ENCODE measurements around the gene SMIM23.

SMIM23 gene

DNA sequence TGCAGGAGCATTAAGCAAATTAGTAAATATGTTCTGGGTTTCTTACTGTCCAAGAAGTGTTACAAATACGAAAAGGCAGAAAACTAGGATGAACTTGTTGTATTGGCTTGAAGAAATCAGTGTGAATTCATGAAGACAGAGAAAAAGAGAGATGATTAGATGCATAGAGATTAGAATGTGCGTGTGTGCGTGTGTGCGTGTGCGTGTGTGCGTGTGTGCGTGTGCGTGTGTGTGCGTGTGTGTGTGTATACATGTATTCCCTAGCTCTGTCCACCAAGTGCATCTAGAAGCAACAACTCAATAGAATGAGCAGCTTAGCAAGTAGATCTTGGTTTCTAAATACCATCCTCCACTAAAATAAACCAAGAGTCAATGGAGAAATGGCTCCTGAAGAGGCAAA lies 41.5 kb downstream of the SMIM23 start:
- Histone ChIP-seq H3K27me3 (ENCODE audit: insufficient read depth, insufficient read length) (no peaks in the 10 kb centered on the region), H3K9me3 (ENCODE audit: insufficient read depth, low read length) (no peaks in the 10 kb centered on the region), H3K4me3 (ENCODE audit: insufficient read length, low read depth) (no peak overlapping the region), H3K9ac (ENCODE audit: insufficient read length, low read depth) (no peak overlapping the region), H3K36me3 (ENCODE audit: insufficient read depth, insufficient read length, low read length) (no peaks in the 10 kb centered on the region), H3K4me1 (ENCODE audit: insufficient read depth, insufficient read length) (no peaks in the 10 kb centered on the region)
- DNase-seq (ENCODE audit: low read depth, low spot score), result no peak
- TF ChIP-seq YY1 (IDR thresholded peaks at IDR 0.05; ENCODE audit: insufficient read depth, insufficient read length) (no peak), ZNF274 (IDR thresholded peaks at IDR 0.05; ENCODE audit: low read depth, low read length) (no peak), SUZ12 (IDR thresholded peaks at IDR 0.05; ENCODE audit: extremely low read depth, insufficient read depth, insufficient read length) (no peak)

DNA sequence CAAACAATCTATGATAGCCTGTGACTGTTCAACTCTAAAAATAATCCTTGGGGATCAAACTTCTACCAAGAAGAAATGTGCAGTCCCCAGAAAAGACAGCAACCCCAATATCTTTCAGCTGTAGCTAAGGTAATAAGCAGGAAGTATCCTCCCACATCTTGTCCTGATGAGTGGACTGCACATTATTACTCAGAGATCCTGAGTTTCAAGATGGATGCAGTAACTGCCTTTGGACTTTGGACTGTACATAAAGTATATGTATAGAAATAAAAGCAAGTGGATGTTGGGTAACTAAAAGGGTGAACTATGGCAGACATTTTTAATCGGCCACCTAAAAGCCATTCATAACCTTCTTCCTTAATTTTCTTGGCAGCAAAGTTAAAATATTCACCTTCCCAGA lies 45.1 kb downstream of the SMIM23 start:
- Histone ChIP-seq H3K4me1 (ENCODE audit: insufficient read depth, insufficient read length) (peaks cover 4% of the 10 kb centered on the region), H3K9ac (ENCODE audit: insufficient read length, low read depth) (no peak overlapping the region), H3K27me3 (ENCODE audit: insufficient read depth, insufficient read length) (no peaks in the 10 kb centered on the region), H3K9me3 (ENCODE audit: insufficient read depth, low read length) (peaks cover 5% of the 10 kb centered on the region; the same call in 1 of the 2 replicates), H3K4me3 (ENCODE audit: insufficient read length, low read depth) (no peak overlapping the region), H3K36me3 (ENCODE audit: insufficient read depth, insufficient read length, low read length) (no peaks in the 10 kb centered on the region)
- DNase-seq (ENCODE audit: low read depth, low spot score), result no peak
- TF ChIP-seq SUZ12 (IDR thresholded peaks at IDR 0.05; ENCODE audit: extremely low read depth, insufficient read depth, insufficient read length), result no peak

DNA sequence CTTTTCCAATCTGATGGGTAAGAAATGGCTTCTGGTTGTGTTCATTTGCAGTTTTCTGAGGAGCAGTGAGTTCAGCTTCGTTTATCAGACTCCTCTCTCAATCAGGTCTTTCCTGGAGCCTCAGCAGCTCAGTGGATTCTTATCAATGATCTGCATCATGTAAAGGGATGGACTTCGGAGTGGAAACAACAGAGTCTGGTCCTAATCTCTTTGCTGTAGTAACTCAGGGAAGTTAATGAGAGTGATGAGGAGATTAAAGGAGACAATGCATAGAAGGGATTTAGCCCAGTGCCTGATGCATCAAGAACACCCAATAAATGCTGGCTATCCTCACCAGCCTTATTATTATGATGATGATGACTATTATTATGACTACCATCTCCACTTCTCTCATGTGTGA lies 47.2 kb downstream of the SMIM23 start:
- Histone ChIP-seq H3K9me3 (ENCODE audit: insufficient read depth, low read length) (peaks cover 5% of the 10 kb centered on the region; the same call in 1 of the 2 replicates), H3K27me3 (ENCODE audit: insufficient read depth, insufficient read length) (no peaks in the 10 kb centered on the region), H3K36me3 (ENCODE audit: insufficient read depth, insufficient read length, low read length) (no peaks in the 10 kb centered on the region), H3K4me1 (ENCODE audit: insufficient read depth, insufficient read length) (peaks cover 4% of the 10 kb centered on the region), H3K9ac (ENCODE audit: insufficient read length, low read depth) (no peak overlapping the region), H3K4me3 (ENCODE audit: insufficient read length, low read depth) (no peak overlapping the region)
- TF ChIP-seq ZNF274 (IDR thresholded peaks at IDR 0.05; ENCODE audit: low read depth, low read length) (no peak), YY1 (IDR thresholded peaks at IDR 0.05; ENCODE audit: insufficient read depth, insufficient read length) (no peak), SUZ12 (IDR thresholded peaks at IDR 0.05; ENCODE audit: extremely low read depth, insufficient read depth, insufficient read length) (no peak)
- no peak for DNase-seq (ENCODE audit: low read depth, low spot score)

DNA sequence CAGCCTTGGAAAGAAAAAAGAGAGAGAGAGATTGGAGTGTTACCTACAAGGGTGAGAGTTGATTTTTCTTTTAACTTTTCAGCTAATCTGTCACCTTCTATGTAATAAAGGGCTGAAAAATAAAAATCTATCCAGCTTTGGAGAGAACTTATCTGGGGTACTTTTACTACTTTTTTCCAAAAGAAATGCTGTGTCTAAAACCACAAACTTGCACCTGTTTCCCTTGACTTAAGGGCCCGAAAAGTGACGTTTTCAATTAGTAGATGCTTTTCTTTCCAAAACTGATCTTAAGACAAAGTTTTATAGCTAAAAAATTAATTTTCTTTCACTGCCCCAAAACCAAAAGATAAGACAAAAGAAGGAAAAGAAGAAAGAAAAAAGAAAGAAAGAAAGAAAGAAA lies 48.8 kb downstream of the SMIM23 start:
- Histone ChIP-seq H3K4me3 (ENCODE audit: insufficient read length, low read depth) (no peak overlapping the region), H3K9ac (ENCODE audit: insufficient read length, low read depth) (no peak overlapping the region), H3K9me3 (ENCODE audit: insufficient read depth, low read length) (peaks cover 5% of the 10 kb centered on the region; the same call in 1 of the 2 replicates), H3K36me3 (ENCODE audit: insufficient read depth, insufficient read length, low read length) (no peaks in the 10 kb centered on the region), H3K27me3 (ENCODE audit: insufficient read depth, insufficient read length) (no peaks in the 10 kb centered on the region), H3K4me1 (ENCODE audit: insufficient read depth, insufficient read length) (peaks cover 4% of the 10 kb centered on the region)
- no peak for DNase-seq (ENCODE audit: low read depth, low spot score)
- no peak for TF ChIP-seq YY1 (IDR thresholded peaks at IDR 0.05; ENCODE audit: insufficient read depth, insufficient read length)
- no peak for TF ChIP-seq SUZ12 (IDR thresholded peaks at IDR 0.05; ENCODE audit: extremely low read depth, insufficient read depth, insufficient read length)
- no peak for TF ChIP-seq ZNF274 (IDR thresholded peaks at IDR 0.05; ENCODE audit: low read depth, low read length)

DNA sequence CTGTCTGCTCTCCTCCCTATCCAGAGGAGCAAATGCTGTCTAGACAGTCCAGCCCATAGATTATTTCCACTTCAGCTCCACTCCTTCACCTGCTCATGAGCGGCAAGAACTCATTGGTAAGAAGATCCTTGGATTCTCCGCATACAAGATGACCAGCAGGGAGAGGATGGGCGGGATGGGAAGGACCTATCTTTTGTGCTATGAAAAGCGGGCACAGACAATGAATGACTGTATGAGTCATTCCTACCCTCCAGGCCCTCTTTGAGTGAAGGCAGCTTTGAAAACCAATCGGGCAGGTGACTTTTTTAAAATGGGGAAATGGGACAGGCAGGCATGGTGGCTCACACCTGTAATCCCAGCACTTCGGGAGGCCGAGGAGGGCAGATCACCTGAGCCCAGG lies 49.4 kb downstream of the SMIM23 start:
- Histone ChIP-seq H3K4me3 (ENCODE audit: insufficient read length, low read depth) (no peak overlapping the region), H3K9ac (ENCODE audit: insufficient read length, low read depth) (no peak overlapping the region), H3K36me3 (ENCODE audit: insufficient read depth, insufficient read length, low read length) (no peaks in the 10 kb centered on the region), H3K9me3 (ENCODE audit: insufficient read depth, low read length) (peaks cover 5% of the 10 kb centered on the region; the same call in 1 of the 2 replicates), H3K4me1 (ENCODE audit: insufficient read depth, insufficient read length) (peaks cover 4% of the 10 kb centered on the region), H3K27me3 (ENCODE audit: insufficient read depth, insufficient read length) (no peaks in the 10 kb centered on the region)
- DNase-seq (ENCODE audit: low read depth, low spot score), result no peak
- TF ChIP-seq SUZ12 (IDR thresholded peaks at IDR 0.05; ENCODE audit: extremely low read depth, insufficient read depth, insufficient read length) (no peak), ZNF274 (IDR thresholded peaks at IDR 0.05; ENCODE audit: low read depth, low read length) (no peak), YY1 (IDR thresholded peaks at IDR 0.05; ENCODE audit: insufficient read depth, insufficient read length) (no peak)

DNA sequence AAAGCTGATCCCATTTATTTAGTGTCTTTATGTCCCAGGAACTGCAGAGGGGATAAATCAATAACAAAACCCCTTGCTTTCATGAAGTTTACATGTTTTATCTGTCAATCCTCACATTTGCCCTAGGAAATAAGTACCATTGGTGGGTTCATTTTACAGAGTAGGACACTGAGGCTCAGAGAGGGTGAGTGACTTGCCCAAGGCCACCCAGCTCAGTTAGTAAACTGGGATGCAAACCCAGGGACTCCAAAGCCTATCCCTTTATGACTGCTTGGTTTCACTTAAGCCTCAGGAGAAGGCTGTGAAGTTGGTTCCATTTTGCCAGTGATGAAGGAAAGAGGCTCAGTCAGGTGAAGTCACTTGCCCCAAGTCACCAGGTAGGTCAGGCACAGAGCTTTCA lies 51.9 kb downstream of the SMIM23 start:
- H3K4me3 ChIP-seq (ENCODE audit: insufficient read length, low read depth), result no peak overlapping the region
- no peak for TF ChIP-seq ZNF274 (IDR thresholded peaks at IDR 0.05; ENCODE audit: low read depth, low read length)
- TF ChIP-seq SUZ12 (IDR thresholded peaks at IDR 0.05; ENCODE audit: extremely low read depth, insufficient read depth, insufficient read length), result no peak
- TF ChIP-seq YY1 (IDR thresholded peaks at IDR 0.05; ENCODE audit: insufficient read depth, insufficient read length), result no peak

DNA sequence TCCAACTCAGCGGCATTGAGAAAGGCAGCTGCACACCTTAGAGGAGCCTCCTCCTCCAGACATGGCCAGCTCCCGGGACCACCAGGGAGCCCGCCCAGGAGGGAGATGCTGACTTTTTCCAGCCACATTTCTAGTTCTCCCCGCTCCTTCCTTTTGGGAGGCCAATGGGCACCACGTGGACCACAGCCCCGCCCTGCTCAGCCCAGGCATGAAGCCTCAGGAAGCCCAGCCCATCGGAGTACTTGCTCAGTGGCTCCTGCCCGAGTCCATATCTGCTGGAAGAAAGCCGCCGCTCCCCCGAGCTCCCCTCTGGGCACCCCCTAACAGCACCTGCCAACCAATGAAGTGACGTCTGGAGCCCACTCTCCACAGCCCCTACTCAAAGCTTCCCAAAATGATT lies 52.4 kb downstream of the SMIM23 start:
- Histone ChIP-seq H3K4me3 (ENCODE audit: insufficient read length, low read depth) (no peak overlapping the region), H3K4me1 (ENCODE audit: insufficient read depth, insufficient read length) (peaks cover 5% of the 10 kb centered on the region), H3K9ac (ENCODE audit: insufficient read length, low read depth) (no peak overlapping the region), H3K9me3 (ENCODE audit: insufficient read depth, low read length) (peaks cover 5% of the 10 kb centered on the region; the same call in 1 of the 2 replicates), H3K36me3 (ENCODE audit: insufficient read depth, insufficient read length, low read length) (no peaks in the 10 kb centered on the region), H3K27me3 (ENCODE audit: insufficient read depth, insufficient read length) (no peaks in the 10 kb centered on the region)
- no peak for TF ChIP-seq ZNF274 (IDR thresholded peaks at IDR 0.05; ENCODE audit: low read depth, low read length)
- TF ChIP-seq SUZ12 (IDR thresholded peaks at IDR 0.05; ENCODE audit: extremely low read depth, insufficient read depth, insufficient read length), result no peak
- no peak for TF ChIP-seq YY1 (IDR thresholded peaks at IDR 0.05; ENCODE audit: insufficient read depth, insufficient read length)
- DNase-seq (ENCODE audit: low read depth, low spot score), result no peak

More for the DNA sequence above, 51.9 kb downstream of the SMIM23 start:
- H3K9ac ChIP-seq (ENCODE audit: insufficient read length, low read depth), result no peak overlapping the region
- no peak for DNase-seq (ENCODE audit: low read depth, low spot score)
- H3K9me3 ChIP-seq (ENCODE audit: insufficient read depth, low read length), result peaks cover 5% of the 10 kb centered on the region; the same call in 1 of the 2 replicates
- H3K27me3 ChIP-seq (ENCODE audit: insufficient read depth, insufficient read length), result no peaks in the 10 kb centered on the region
- no peaks in the 10 kb centered on the region for H3K36me3 ChIP-seq (ENCODE audit: insufficient read depth, insufficient read length, low read length)
- H3K4me1 ChIP-seq (ENCODE audit: insufficient read depth, insufficient read length), result peaks cover 5% of the 10 kb centered on the region

Data from NT2/D1 (cell line).